HepG2 (cell line): ENCODE measurements around the gene AARS2.

Experiments
- POLR2A ChIP-seq, 2 experiments: IDR thresholded peaks; 2 replicates each; pipeline ENCODE4 v1.6.1; 2011; ENCODE audit warnings: low read depth in 2 of 2, low read length in 2 of 2, mild to moderate bottlenecking in 1 of 2, moderate library complexity in 1 of 2; ENCODE audit not compliant: insufficient read depth in 1 of 2
- POLR2AphosphoS5 ChIP-seq: IDR thresholded peaks from 2 replicates; pipeline ENCODE4 v1.6.1; 2012; ENCODE audit warnings: low read depth, low read length
- PRDM15 ChIP-seq: sonication (generic); formaldehyde crosslinking; IDR thresholded peaks from 2 replicates; pipeline ENCODE4 v1.4.0; 2020; ENCODE audit warnings: missing genetic modification reagents
- SIN3A ChIP-seq: IDR thresholded peaks from 2 replicates; pipeline ENCODE4 v1.6.1; 2011; ENCODE audit warnings: low read depth, mild to moderate bottlenecking, control low read depth, low read length, borderline replicate concordance
- TAF1 ChIP-seq: sonication (generic); formaldehyde crosslinking; IDR thresholded peaks from 2 replicates; pipeline ENCODE4 v1.4.0; 2020; ENCODE audit warnings: missing genetic modification reagents
- TF ChIP-seq, protein P1 (sequence below): sonication (generic); formaldehyde crosslinking; IDR thresholded peaks from 2 replicates; pipeline ENCODE4 v1.8.1; 2023; ENCODE audit warnings: missing genetic modification reagents, mild to moderate bottlenecking, borderline replicate concordance

DNA sequence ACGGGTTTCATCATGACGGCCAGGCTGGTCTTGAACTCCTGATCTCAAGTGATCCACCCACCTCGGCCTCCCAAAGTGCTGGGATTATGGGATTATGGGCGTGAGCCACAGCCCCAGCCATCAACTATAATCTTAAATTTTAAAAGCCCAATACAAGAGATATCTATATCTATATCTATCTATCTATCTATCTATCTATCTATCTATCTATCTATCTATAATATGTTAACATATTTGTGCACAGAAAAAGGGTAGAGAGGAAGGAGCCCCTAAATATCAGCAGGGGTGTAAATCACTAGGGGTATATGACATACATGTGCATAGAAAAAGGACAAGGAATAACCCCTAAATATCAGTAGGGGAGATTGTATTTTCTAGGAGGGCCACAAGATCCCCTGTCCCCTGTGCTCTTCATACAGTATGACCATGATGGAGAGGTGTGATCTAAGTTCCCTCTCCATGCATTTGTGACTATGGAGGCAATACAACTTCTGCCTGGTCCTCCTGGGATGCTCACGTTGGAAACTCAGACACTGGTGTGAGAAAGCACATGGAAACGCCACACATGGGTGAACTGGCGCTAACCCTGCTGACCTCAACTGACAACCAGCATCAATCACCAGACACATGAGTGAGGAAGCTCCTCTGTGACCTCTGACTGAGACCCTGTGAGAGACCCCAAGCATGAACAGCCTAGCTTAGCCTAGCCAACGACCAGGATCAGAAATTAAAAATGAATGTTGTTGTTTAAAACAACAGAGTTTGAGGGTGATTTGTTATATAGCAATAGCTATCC lies 28.1 kb upstream of the AARS2 start:
- TF ChIP-seq PRDM15 (no peak), SIN3A (no peak), POLR2AphosphoS5 (no peak), TAF1 (CRISPR knock-in tag) (no peak), POLR2A (IDR thresholded peaks at IDR 0.05; ENCODE audit: insufficient read depth in 1 of 2, low read depth in 2 of 2, low read length in 2 of 2) (no peak)
- TF ChIP-seq, protein P1, sequence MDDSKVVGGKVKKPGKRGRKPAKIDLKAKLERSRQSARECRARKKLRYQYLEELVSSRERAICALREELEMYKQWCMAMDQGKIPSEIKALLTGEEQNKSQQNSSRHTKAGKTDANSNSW: no peak
